OCI-LY1 (cell line): ENCODE measurements around the gene MYORG.

Experiments used
- CTCF ChIP-seq: fragments of 200-600 bp; sonication (generic), shearing (Covaris generic); IDR thresholded peaks from 2 replicates; pipeline ENCODE4 v1.5.1; 2017; ENCODE audit warnings: mild to moderate bottlenecking, antibody characterized with exemption, low read length, moderate library complexity, mixed read lengths
- EZH2 ChIP-seq: fragments of 200-600 bp; sonication (generic), shearing (Covaris generic); IDR thresholded peaks from 2 replicates; pipeline ENCODE4 v1.8.0; 2017; ENCODE audit warnings: borderline replicate concordance, mixed run types, mild to moderate bottlenecking, antibody characterized with exemption, low read length, moderate library complexity, mixed read lengths

- TF ChIP-seq CTCF (peak; percentile 99), EZH2 (no peak)
These were observed 27.1 kb upstream of the MYORG start for GRCh38 chr9:34403554-34404380.
